Measurements from ENCODE around the gene POLDIP2.

POLDIP2 gene

GRCh38 chr17:28334666-28335200 lies 22.6 kb downstream of the POLDIP2 start:
- no peak for DNase-seq

DNA sequence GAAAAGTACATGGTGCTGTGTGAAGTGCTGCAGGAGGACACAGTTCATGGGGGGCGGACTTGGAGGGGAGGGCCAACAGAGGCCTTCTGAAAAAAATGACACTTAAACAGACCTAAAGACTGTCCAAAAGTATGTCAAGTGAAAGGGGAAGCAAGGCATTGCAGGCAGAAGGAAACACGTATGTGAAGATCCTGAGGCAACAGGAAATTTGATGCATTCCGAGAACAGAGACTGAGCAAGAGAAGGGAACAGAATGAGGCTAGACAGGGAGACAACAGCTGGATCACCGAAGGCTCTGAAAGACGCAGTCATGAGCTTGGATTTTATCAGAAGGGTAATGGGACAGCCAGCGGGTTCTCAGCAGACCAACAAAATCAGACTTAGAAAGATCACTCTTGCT lies 23.2 kb downstream of the POLDIP2 start:
- DNase-seq, result no peak

- DNase-seq, result no peak
These were observed 24.1 kb downstream of the POLDIP2 start for GRCh38 chr17:28333083-28333746.

- DNase-seq, result no peak
These were observed 25.4 kb downstream of the POLDIP2 start for GRCh38 chr17:28331891-28332420.

DNA sequence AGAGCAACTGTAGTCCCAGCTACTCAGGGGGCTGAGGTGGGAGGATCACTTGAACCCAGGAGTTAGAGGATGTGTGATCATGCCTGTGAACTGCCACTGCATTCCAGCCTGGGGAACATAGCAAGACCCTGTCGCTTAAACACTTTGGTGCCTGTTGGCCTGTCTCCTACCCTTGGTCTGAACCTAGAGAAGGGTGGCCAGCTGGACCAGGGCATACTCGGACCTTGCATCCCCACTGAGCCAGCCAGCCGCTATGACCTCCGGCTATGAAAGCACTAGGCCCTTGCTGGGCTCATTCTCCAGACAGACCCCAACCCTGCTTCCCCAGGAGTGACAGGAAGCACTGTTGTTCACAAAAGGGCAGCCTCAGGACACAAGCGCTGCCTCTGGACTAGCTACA lies 26.7 kb downstream of the POLDIP2 start:
- no peak for DNase-seq

- no peak for DNase-seq
These were observed 29.0 kb downstream of the POLDIP2 start for GRCh38 chr17:28328325-28328724.

- peak in 1 of 2 experiments; percentile 23 for DNase-seq
These were observed 29.6 kb downstream of the POLDIP2 start for GRCh38 chr17:28327709-28328108.

GRCh38 chr17:28327031-28327607 lies 30.2 kb downstream of the POLDIP2 start:
- DNase-seq, result no peak

- no peak for DNase-seq
These were observed 31.2 kb downstream of the POLDIP2 start for GRCh38 chr17:28326114-28326513.

DNA sequence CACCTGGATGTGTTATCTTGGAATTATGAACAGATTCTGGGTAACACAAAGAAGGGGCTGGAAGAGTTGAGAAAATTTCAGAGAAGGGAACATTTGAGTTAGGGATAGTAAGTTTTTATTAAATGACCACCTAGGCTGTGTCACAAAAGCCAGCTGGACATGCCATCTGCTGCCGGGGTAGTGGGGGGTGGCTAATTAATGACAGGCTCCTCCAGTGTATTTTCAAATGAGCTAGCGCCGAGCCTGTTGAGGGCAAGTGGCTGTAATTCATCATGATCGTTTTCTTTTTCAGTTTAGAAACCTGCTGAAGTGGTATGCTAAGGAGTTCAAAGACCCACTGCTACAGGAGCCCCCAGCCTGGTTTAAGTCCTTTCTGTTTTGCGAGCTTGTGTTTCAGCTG lies 32.1 kb downstream of the POLDIP2 start:
- no peak for DNase-seq

- no peak for DNase-seq
These were observed 32.5 kb downstream of the POLDIP2 start for GRCh38 chr17:28324781-28325180.

GRCh38 chr17:28324267-28324745 lies 33.0 kb downstream of the POLDIP2 start:
- no peak for DNase-seq

DNA sequence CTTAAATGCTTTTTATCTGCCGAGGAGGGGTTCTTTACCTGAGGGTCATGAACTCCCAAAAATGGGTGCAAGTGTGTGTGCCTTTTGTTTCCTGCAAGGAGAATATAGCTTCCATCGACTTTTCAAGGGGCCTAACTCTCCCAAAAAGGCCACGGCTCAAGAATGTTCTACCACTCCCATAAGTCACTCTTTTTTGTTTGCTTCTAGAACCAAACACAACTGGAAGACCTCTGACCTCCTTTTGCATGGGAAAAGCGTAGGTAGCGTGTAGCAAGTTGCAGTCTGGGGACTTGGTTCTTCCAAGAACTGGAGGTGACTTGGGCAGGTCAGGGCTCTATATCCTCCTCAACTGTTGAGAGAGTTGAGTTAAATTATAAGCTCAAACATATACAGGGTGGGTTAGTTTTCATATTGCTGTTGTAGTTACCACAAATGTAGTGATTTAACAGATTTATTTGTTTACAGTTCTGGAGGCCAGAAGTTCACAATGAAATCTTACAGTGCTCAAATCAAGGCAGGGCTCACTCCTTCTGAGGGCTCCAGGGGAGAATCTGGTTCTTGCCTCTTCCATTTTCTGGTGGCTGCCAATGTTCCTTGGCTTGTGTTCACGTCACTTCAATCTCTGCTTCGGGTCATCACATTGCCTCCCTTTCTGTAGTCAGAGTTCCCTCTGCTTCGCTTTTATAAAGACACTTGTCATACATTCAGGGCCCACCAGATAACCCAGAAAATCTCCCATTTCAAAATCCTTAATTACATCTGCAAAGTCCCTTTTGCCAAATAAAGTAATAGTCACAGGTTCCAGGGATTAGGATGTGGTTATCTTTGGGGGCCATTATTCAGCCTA lies 36.9 kb downstream of the POLDIP2 start:
- no peak for DNase-seq

GRCh38 chr17:28319598-28319935 lies 37.8 kb downstream of the POLDIP2 start:
- peak in 1 of 2 experiments; percentile 23 for DNase-seq

- DNase-seq, result peak; percentile 96 to 98
These were observed 38.3 kb downstream of the POLDIP2 start, which contains the start of gene TMEM97 for GRCh38 chr17:28318759-28319597. TSS of gene TMEM97 (plus strand) at chr17:28319200. CDS start at chr17:28319240, 40 bp downstream.

DNA sequence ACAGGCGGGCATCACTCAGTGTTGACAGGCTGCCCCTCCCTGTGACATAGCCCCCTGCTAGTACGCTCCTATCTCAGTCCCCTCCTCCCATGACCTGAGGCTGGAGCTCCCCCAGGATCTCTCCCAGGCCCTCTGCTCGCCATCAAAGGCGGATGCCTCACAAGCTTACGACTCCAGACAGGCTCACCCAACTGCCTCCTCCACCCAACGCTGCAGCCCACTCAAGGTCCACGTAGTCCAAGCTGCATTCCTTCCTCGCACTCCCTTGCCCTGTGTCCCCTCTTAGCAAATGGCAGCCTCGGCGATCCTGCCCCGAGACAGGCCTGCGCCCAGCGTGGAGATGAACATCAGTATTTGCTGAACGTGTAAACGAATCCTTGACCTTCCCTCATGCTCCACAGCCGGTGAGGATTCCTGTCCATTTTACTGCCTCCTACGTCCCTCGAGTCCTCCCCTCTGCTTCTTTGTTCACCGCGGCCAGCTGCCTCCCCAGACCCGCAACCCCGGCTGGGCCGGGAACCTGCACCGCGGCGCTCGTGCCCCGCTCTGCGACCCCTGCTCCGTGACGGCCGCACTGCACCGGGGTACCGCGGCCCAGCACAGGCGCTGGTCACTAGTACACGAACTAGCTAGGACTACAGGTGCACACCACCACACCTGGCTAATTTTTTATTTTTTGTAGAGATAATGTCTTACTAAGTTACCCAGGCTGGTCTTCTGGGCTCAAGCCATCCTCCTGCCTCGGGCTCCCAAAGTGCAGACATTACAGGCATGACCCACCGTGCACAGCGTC lies 39.2 kb downstream of the POLDIP2 start:
- DNase-seq, result no peak

- no peak for DNase-seq
These were observed 40.0 kb downstream of the POLDIP2 start for GRCh38 chr17:28317099-28317965.

- DNase-seq, result no peak
These were observed 41.3 kb downstream of the POLDIP2 start for GRCh38 chr17:28315846-28316705.

DNA sequence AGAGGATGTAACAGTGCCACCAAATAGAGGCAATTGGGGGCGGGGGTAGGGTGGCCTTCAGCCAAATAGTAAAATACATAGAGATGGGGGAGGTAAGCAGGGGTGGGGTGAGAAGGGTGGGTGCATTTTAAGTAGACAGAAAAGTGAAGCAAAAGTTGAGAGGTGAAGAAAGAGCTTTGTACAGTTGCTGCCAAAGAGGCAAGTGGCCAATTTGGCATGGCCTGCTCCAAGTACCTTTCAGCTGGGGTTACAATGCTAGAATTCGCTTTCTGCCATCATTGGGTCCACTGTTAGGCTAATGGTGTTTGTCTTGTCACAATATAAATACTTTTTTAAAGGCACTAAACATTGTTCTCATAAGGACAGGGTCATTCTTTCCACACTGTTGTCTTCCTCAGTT lies 43.5 kb downstream of the POLDIP2 start:
- no peak for DNase-seq
